GM08714 (cell line): ENCODE measurements around the gene CRCP.
"Not testable (repeated sequence)": the region's sequence is repeated elsewhere in the genome, so short reads cannot be mapped to it uniquely, and the experiment has no call there.

Experiments
- H3K4me3 ChIP-seq: fragments of 200-500 bp; sonication (Bioruptor generic); 2 replicates; pipeline ENCODE4 v1.5.1; 2014; ENCODE audit warnings: mild to moderate bottlenecking, low read length, inconsistent platforms
- ZNF274 ChIP-seq: IDR thresholded peaks from 2 replicates; pipeline ENCODE4 v1.6.1; 2012; ENCODE audit warnings: mild to moderate bottlenecking, low read depth, low read length

The CRCP gene

DNA sequence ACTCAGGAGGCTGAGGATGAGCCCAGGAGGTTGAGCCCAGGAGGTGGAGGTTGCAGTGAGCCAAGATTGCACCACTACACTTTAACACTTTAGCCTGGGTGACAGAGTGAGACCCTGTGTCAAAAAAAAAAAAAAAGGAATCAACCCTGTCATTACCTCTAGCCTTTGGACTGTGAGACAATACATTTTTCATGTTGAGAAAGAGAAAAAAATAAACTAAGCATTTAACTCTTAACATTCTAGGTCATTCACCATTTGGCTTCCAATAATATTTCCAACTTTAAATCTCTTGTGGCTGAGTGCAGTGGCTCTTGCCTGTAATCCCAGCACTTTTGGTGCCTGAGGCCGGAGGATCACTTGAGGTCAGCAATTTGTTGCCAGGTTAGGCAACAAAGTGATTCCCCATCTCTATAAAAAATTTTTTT is 48.6 kb downstream of the CRCP start:
- H3K4me3 ChIP-seq = no peak overlapping the region
- TF ChIP-seq ZNF274 = no peak

DNA sequence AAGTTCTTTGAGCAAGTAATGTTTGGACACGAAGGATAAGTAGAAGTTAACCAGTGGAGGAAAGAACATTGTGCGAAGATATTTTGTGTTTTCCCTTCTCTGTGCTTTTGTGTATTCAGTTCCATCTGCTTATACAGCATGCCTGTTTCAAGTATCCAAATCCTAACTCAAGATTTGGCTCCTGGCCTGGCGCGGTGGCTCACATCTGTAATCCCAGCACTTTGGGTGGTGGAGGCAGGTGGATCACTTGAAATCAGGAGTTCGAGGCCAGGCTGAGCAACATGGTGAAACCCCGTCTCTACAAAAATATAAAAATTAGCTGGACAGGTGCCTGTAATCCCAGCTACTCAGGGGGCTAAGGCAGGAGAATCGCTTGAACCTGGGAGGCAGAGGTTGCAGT is 49.7 kb downstream of the CRCP start:
- H3K4me3 ChIP-seq = no peak overlapping the region
- TF ChIP-seq ZNF274 = no peak

DNA sequence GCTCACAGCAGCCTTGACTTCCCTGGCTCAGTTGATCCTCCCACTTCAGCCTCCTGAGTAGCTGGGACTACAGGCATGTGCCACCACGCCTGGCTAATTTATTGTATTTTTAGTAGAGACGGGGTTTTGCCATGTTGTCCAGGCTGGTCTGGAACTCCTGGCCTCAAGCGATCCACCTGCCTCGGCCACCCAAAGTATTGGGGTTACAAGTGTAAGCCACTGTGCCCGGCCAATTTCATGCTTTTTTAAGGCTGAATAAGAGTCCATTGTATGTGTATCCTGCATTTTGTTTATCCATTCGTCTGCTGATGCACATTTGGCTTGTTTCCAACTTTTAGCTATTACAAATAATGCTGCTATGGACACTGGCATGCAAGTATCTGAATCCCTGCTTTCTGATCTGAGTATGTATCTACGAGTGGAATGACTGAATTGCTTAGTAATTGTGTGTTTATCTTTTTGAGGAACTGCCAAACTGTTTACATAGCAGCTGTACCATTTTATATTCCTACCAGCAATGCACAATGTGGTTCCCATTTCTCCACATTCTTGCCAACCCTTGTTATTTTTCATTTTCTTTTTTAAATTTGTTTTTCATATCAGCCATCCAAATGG is 53.2 kb downstream of the CRCP start:
- H3K4me3 ChIP-seq = no peak overlapping the region
- no peak for TF ChIP-seq ZNF274

DNA sequence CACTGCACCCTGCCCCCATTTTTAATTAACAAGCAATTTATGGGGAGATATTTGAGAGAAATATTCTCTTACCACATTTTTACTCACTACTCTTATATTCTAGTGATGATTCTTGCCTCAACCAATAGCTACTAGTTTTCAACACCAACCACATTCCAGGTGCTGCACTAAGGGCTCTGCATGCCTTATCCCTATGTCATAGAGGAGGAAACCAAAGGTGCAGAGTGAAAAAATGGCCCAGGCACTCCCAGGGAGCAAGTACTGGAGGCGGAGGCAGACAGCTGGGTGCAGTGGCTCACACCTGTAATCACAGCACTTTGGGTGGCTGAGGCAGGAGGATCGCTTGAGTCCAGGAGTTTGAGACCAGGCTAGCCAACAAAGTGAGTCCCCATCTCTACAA is 55.0 kb downstream of the CRCP start:
- no peak for TF ChIP-seq ZNF274
- no peak overlapping the region for H3K4me3 ChIP-seq

DNA sequence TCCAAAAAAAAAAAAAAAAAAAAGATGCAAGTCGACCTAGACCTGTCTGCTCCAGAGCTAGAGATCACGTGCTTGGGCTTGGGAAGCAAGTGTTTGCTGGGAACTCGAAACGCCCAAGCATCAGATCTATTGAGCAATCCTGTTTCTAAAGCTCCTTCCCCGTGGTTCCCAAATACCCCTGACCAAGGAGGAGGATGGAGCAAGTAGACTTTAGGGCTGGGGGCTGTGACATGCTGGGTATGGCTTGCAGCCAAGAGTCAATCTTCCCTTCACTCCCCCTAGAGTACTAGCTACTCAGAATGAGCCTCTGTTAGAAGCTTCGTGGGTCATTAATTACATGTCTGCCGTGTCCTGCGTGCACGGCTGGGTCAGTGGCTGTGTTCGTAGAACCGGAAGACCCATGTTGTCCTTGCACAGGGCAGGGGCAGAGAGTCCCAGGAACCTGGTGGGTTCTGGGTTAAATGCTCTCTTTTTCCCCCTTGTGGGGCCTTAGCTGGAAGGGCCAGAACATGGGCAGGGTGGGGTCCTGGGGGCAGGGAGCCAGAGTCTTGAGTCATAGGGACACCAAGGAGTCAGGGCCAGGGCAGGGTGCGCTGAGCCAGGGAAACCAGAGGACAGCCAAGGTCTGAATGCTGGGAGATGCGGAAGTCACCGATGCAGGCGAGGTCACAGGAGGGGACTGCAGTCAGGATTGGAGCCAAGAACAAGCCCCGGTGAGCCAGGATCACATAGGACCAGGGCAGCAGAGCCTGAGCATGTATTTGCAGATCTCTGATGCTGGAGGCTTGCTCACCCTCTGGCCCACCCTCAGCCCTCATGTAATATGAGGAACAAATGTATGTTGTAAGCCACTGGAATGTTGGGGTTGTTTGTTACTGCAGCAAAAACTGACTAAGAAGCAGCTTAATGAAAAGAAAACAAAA is 55.9 kb downstream of the CRCP start:
- H3K4me3 ChIP-seq = no peak overlapping the region
- no peak for TF ChIP-seq ZNF274

DNA sequence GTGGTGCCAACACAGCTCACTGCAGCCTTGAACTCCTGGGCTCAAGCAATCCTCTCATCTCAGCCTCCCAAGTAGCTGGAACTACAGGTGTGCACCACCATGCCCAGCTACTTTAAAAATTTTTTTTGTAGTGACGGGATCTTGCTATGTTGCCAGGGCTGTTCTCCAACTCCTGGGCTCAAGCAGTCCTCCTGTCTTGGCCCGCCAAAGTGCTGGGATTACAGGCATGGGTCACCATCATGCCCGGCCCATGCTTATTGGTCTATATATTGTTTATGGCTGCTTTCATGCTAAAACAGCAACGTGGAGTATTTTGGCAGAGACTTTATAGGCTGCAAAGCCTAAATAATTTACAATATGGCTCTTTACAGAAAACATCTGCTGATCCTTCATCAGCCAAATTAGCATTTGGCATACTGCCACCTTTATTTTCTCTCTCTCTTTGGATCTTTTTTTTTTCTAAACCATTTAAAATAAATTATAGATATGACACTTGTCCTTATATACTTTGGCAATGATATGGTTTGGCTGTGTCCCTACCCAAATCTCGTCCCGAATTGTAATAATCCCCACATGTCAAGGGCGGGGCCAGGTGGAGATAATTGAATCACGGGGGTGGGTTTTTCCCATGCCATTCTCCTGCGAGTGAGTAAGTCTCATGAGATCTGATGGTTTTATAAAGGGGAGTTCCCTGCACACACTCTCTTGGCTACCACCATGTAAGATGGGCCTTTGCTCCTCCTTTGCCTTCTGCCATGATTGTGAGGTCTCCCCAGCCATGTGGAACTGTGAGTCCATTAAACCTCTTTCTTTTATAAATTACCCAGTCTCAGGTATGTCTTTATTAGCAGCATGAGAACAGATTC is 58.1 kb downstream of the CRCP start:
- not testable (repeated sequence) for H3K4me3 ChIP-seq

- TF ChIP-seq ZNF274 = no peak
- no peak overlapping the region for H3K4me3 ChIP-seq
These were observed 59.2 kb downstream of the CRCP start for GRCh38 chr7:66173856-66174255.

- not testable (repeated sequence) for H3K4me3 ChIP-seq
These were observed 60.4 kb downstream of the CRCP start for GRCh38 chr7:66175006-66175405.

DNA sequence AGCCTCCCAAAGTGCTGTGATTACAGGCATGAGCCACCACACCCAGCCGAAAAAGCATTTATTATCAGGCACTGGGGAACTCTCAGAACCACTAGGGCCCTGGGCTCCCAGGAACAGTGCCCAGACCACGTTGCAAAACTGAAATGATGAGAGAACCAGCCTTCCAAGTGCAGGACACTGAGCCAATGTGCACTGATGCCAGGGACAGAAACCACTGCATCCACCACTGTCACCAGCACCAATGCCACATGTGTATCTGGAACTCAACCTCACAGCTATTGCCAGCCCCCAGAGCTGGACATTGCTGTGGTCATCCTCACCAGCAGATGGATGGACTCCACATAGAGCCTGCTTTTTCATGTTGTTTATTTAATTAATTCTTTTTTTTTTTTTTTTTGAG is 62.3 kb downstream of the CRCP start:
- TF ChIP-seq ZNF274 = no peak
- no peak overlapping the region for H3K4me3 ChIP-seq

- no peak overlapping the region for H3K4me3 ChIP-seq
- no peak for TF ChIP-seq ZNF274
These were observed 63.6 kb downstream of the CRCP start for GRCh38 chr7:66178258-66178657.

DNA sequence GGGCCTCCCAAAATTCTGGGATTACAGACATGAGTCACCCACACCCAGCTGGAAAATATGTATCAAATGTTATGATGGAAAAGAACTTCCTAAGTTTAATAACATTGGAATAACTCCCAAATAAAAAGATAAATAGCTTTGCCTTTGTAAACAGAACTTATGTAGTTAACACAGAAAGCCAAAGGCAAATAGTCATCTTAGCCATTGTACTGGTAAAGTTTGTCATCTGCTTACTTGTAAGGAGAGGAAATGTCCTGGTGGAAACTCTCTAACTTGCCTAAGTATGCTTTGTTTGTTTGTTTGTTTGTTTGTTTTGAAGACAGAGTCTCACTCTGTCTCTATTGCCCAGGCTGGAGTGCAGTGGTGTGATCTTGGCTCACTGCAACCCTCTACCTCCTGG is 66.7 kb downstream of the CRCP start:
- TF ChIP-seq ZNF274 = no peak
- H3K4me3 ChIP-seq = no peak overlapping the region

GRCh38 chr7:66181845-66182244 is 67.2 kb downstream of the CRCP start:
- TF ChIP-seq ZNF274 = no peak

DNA sequence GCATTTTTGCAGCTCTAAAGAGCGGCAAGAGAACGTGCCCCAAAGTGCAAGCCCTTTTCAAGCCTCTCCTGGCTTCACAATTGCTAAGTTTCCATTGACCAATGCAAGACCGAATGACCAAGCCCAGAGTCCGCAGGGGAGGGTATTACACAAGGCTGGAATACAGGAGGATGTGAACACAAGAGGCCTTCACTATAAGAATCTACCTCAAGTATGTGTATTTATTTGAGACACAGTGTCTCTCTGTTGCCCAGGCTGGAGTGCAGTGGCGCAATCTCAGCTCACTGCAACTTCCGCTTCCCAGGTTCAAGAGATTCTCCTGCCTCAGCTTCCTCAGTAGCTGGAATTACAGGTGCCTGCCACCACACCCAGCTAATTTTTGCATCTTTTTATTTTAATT is 68.3 kb downstream of the CRCP start:
- no peak overlapping the region for H3K4me3 ChIP-seq

More at GRCh38 chr7:66181845-66182244, 67.2 kb downstream of the CRCP start:
- no peak overlapping the region for H3K4me3 ChIP-seq

GRCh38 chr7:66183700-66184099 is 69.1 kb downstream of the CRCP start:
- TF ChIP-seq ZNF274 = no peak
- H3K4me3 ChIP-seq = no peak overlapping the region

More for the DNA sequence above, 68.3 kb downstream of the CRCP start:
- no peak for TF ChIP-seq ZNF274
